ENCODE data around the gene BEGAIN.

BEGAIN gene

GRCh38 chr14:100566586-100566985, 20.6 kb downstream of the BEGAIN start:
- no peak for DNase-seq

GRCh38 chr14:100566119-100566518, 21.1 kb downstream of the BEGAIN start:
- DNase-seq: no peak

- DNase-seq: no peak
Observed at GRCh38 chr14:100565650-100566049, 21.6 kb downstream of the BEGAIN start.

- no peak for DNase-seq
Observed at GRCh38 chr14:100564512-100564911, 22.7 kb downstream of the BEGAIN start.

- DNase-seq: no peak
Observed at GRCh38 chr14:100562751-100563150, 24.5 kb downstream of the BEGAIN start.

- DNase-seq: no peak
Observed at GRCh38 chr14:100561005-100561404, 26.2 kb downstream of the BEGAIN start.

GRCh38 chr14:100560471-100560870, 26.7 kb downstream of the BEGAIN start:
- no peak for DNase-seq

- DNase-seq: no peak
Observed at GRCh38 chr14:100559455-100559854, 27.8 kb downstream of the BEGAIN start.

GRCh38 chr14:100558966-100559365, 28.3 kb downstream of the BEGAIN start:
- no peak for DNase-seq

GRCh38 chr14:100558226-100558625, 29.0 kb downstream of the BEGAIN start:
- no peak for DNase-seq

GRCh38 chr14:100557658-100558057, 29.6 kb downstream of the BEGAIN start:
- peak; percentile 31 for DNase-seq

GRCh38 chr14:100556936-100557505, 30.2 kb downstream of the BEGAIN start:
- DNase-seq: no peak

GRCh38 chr14:100556140-100556475, 31.1 kb downstream of the BEGAIN start:
- DNase-seq: no peak

- DNase-seq: no peak
Observed at GRCh38 chr14:100555436-100556139, 31.6 kb downstream of the BEGAIN start.

- DNase-seq: no peak
Observed at GRCh38 chr14:100554696-100555320, 32.4 kb downstream of the BEGAIN start.

- DNase-seq: no peak
Observed at GRCh38 chr14:100554082-100554677, 33.0 kb downstream of the BEGAIN start.

- no peak for DNase-seq
Observed at GRCh38 chr14:100553471-100553870, 33.7 kb downstream of the BEGAIN start.

GRCh38 chr14:100552524-100553125, 34.6 kb downstream of the BEGAIN start:
- no peak for DNase-seq

GRCh38 chr14:100551056-100551455, 36.2 kb downstream of the BEGAIN start:
- DNase-seq: no peak

GRCh38 chr14:100549834-100550625, 37.2 kb downstream of the BEGAIN start:
- no peak for DNase-seq

GRCh38 chr14:100548939-100549338, 38.3 kb downstream of the BEGAIN start:
- DNase-seq: no peak

GRCh38 chr14:100548295-100548655, 38.9 kb downstream of the BEGAIN start:
- no peak for DNase-seq
